GM12874 (cell line): ENCODE results near the gene BSX.

Experiments used
- CTCF ChIP-seq: IDR thresholded peaks from 2 replicates; pipeline ENCODE4 v1.5.1; 2011; ENCODE audit warnings: low read depth, mild to moderate bottlenecking, control low read depth, low read length, moderate library complexity; ENCODE audit not compliant: insufficient read depth

Gene BSX

DNA sequence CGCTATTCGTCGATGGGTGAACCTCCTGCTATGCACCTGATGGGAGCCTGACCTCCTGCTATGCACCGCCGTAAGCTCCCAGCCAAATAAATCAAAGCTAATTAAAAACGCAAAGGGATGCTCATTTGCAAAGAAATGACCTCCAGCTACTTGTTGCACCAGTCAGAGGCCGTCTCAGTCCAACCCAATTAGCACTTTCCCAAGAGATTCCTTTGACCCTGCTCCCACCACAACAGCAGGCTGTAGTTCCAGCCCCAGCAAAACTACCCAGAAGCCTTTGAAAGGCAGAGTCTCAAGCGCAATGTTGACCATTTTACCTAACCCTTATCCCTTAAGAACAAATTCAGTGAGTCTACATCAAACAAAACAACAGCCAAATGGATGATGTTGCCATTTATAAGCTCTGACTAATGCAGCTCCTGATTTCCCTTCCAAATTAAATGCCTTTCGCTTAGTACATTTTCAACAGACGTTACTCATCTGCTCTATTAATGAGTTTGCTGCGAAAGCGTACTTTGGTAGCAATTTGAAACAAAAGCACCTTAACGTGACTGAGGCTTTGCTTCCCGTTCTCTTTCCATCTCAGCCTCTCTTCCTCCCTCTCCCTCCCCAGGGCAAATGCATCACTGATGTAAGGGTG, 17.2 kb upstream of the BSX start:
- TF ChIP-seq CTCF, result no peak

DNA sequence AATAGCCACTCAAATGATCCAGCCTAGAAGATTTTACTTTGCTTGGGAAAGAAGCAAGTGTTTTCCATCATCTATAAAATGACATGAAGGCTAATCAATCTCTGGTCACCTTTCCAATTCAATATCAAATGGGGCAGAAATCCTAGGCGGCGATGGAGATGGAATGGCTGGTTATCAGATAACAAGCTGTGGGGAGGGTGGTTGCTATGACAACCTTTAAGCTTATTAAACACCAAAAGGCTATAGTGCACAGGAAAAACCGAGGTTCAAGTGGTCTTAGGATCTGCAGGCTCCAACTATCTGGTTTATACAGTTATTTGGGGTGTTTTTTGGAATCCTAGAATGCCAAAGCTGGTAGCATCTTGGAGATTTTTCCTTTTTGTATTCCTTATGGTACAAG, 13.9 kb upstream of the BSX start:
- no peak for TF ChIP-seq CTCF

DNA sequence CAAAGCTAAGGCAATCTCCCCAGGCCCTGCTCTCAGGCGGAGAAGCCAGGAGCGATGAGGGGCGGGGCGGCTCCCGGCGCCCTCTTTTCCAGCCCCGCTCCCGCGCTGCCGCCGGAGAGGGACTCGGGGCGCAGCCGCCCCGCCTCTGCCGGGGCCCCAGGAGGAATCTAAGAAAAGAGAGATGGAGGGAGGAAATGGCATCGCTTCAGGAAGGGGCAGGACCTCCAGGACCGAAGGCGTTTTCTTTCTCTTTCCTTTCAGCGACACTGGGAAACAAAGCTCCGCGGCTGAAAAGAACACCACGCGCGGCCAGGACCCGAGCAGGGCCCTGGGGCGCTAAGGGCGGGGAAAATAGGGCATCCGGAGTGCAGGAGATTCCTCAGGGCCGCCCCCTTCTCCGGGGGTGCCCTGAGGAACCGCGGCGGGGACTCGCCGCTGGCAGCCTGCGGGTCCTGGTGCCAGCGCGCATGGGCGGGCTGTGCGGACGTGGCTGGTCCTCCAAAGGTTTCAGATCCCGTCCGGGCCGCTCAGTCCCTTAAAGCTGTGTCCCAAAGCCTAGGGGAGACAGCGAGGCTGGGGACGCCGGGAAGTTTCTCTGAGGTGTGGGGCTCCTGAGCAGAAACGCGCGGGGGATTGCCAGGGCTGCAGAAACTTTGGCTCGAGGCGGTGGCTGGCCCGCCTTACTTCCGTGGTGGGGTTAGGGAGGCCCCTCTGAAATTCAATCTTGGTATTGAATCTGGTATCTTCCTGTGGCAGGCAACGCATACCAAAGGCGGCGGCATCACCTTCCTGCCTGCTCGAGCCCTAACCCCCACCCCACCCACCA, 2.8 kb upstream of the BSX start:
- no peak for TF ChIP-seq CTCF

GRCh38 chr11:122983438-122984185, 2.0 kb upstream of the BSX start:
- no peak for TF ChIP-seq CTCF

GRCh38 chr11:122979815-122980595, 1.6 kb downstream of the BSX start:
- no peak for TF ChIP-seq CTCF

DNA sequence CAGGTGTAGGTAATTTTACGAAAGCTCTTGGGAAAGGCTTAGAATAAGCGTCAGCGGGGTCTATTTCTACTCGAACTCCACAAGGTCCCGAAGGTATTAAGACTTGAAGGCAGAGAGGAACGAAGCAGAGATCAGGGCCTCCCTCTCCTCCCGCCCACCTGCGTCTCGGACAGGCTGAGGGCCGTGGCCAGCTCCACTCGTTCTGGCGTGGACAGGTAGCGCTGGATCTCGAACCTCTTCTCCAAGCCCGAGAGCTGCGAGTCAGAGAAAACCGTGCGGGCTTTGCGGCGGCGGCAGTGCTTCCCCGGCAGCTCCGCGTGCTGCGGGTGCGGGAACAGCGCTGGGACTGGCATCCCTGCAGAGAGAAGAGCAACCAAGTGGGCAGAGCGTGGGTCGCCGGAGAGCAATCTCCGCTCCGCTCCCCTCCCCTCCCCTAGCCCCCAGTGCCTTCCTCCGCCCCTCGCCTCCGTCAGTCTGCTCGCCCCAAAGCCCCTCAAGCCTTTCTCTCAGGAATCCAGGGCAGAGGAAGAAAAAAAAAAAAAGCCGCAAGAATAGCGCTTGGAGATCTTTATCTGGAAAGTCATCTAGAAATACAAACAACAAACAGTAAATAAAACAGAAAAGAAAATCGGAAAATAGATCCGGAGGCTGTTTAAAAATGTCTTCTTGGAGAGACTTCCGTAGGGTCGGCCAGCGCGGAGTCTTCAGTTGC, 2.4 kb downstream of the BSX start:
- no peak for TF ChIP-seq CTCF
